Glutamatergic neuron (in vitro differentiated cells): Measurements from ENCODE around the gene CYP4F3. TPM values are rescaled to one million over a fixed set of nuclear protein-coding genes. Genes with fewer than 3 reads are reported as not detected.

ENCODE experiments used
- DNase-seq: peaks from one replicate; pipeline ENCODE4 v3.0.0; 2022
- H3K27ac Mint-ChIP-seq: one replicate; pipeline ENCODE4 v1.8.0; 2020; ENCODE audit warnings: mild to moderate bottlenecking, mixed read lengths, inconsistent platforms; ENCODE audit not compliant: unreplicated experiment
- H3K27me3 Mint-ChIP-seq: one replicate; pipeline ENCODE4 v1.8.0; 2020; ENCODE audit warnings: mild to moderate bottlenecking, moderate library complexity, mixed read lengths, inconsistent platforms; ENCODE audit not compliant: unreplicated experiment
- H3K36me3 Mint-ChIP-seq: one replicate; pipeline ENCODE4 v1.8.0; 2020; ENCODE audit warnings: mild to moderate bottlenecking, mixed read lengths, inconsistent platforms; ENCODE audit not compliant: unreplicated experiment
- H3K4me1 Mint-ChIP-seq: one replicate; pipeline ENCODE4 v1.8.0; 2020; ENCODE audit warnings: mild to moderate bottlenecking, low read depth, mixed read lengths, inconsistent platforms; ENCODE audit not compliant: unreplicated experiment
- H3K4me3 Mint-ChIP-seq: one replicate; pipeline ENCODE4 v1.8.0; 2020; ENCODE audit warnings: mild to moderate bottlenecking, mixed read lengths, inconsistent platforms; ENCODE audit not compliant: unreplicated experiment
- H3K9me3 Mint-ChIP-seq: one replicate; pipeline ENCODE4 v1.8.0; 2020; ENCODE audit warnings: mild to moderate bottlenecking, moderate library complexity, mixed read lengths, inconsistent platforms; ENCODE audit not compliant: unreplicated experiment
- total RNA-seq: library from RNA; stranded (reverse); fragmentation: NEBNext Ultra II Directional; extraction: Animal tissue kit (Norgen Biotek cat#: 25700); gene quantifications from one replicate; pipeline ENCODE4 v1.2.1, GENCODE V29; 2021; ENCODE audit not compliant: unreplicated experiment
- TF ChIP-seq, protein P1 (sequence below): fragments of 200-600 bp; sonication (generic); IDR thresholded peaks from one replicate; pipeline ENCODE4 v1.5.0; 2021; ENCODE audit not compliant: partially characterized antibody, unreplicated experiment

The CYP4F3 gene
- total RNA-seq, 1 donor from 2014 or later = not detected

DNA sequence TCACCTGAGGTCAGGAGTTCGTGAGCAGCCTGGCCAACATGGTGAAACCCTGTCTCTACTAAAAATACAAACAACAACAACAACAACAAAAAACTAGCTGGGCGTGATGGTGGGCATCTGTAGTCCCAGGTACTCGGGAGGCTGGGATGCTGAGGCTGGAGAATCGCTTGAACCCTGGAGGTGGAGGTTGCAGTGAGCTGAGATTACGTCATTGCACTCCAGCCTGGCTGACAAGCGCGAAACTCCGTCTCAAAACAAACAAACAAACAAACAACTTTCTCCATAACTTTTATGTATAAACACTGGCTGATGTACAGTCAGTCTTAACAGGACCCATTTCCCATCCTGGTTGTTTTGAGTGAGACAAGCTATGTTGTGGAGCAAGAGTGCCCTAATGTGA is 31.4 kb upstream of the CYP4F3 start:
- no peak overlapping the region for H3K27ac Mint-ChIP-seq
- H3K4me1 Mint-ChIP-seq = no peaks in the 10 kb centered on the region
- no peaks in the 10 kb centered on the region for H3K36me3 Mint-ChIP-seq
- TF ChIP-seq, protein P1, sequence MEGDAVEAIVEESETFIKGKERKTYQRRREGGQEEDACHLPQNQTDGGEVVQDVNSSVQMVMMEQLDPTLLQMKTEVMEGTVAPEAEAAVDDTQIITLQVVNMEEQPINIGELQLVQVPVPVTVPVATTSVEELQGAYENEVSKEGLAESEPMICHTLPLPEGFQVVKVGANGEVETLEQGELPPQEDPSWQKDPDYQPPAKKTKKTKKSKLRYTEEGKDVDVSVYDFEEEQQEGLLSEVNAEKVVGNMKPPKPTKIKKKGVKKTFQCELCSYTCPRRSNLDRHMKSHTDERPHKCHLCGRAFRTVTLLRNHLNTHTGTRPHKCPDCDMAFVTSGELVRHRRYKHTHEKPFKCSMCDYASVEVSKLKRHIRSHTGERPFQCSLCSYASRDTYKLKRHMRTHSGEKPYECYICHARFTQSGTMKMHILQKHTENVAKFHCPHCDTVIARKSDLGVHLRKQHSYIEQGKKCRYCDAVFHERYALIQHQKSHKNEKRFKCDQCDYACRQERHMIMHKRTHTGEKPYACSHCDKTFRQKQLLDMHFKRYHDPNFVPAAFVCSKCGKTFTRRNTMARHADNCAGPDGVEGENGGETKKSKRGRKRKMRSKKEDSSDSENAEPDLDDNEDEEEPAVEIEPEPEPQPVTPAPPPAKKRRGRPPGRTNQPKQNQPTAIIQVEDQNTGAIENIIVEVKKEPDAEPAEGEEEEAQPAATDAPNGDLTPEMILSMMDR = no peak
- peaks cover 2% of the 10 kb centered on the region for H3K27me3 Mint-ChIP-seq
- DNase-seq = no peak
- peaks cover 7% of the 10 kb centered on the region for H3K9me3 Mint-ChIP-seq
- no peak overlapping the region for H3K4me3 Mint-ChIP-seq

DNA sequence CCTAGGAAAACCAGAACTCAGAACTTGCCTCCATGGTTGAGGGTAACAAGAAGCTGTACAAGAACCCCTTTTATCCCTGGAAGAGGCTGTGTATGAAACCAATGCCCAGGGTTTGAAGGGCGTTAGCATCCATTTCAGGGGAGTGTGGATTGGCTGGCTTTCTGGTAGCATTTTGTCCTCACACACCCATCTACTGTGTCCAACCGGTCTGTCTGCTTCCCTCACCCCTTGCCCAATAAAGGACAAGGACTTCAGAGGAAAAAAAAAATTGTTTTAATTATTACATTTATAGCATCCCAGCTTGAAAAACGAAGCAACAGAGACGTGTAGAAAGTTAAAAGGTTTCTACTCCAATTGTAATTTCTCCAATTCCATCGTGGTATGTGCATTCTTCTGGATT is 28.4 kb upstream of the CYP4F3 start:
- Mint-ChIP-seq H3K9me3 (peaks cover 12% of the 10 kb centered on the region), H3K36me3 (peaks cover 6% of the 10 kb centered on the region)

DNA sequence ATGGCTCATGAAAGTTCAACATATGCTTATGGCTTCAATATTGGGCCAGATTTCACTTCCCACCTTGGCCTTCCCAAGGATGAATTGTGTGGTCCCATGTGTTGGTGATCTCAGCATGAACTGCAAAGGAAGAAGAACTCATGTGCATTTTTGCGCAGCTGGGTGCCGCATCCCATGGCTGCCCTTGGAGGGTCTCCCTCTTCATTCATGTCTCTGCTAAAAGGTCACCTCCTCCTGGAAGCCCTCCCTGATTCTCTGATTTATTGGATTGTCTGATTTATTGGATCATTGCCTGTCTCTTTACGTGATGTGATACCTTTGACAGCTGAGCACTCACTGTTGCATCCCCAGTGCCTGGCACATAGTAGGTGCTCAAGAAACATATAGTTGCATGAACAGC is 27.4 kb upstream of the CYP4F3 start:
- no peak for DNase-seq
- Mint-ChIP-seq H3K27me3 (peaks cover 2% of the 10 kb centered on the region), H3K27ac (no peak overlapping the region), H3K36me3 (peaks cover 6% of the 10 kb centered on the region), H3K9me3 (peaks cover 12% of the 10 kb centered on the region), H3K4me3 (no peak overlapping the region), H3K4me1 (no peaks in the 10 kb centered on the region)
- TF ChIP-seq, protein P1 = no peak

More for the DNA sequence above, 28.4 kb upstream of the CYP4F3 start:
- H3K4me3 Mint-ChIP-seq = no peak overlapping the region
- no peak overlapping the region for H3K27ac Mint-ChIP-seq
- H3K27me3 Mint-ChIP-seq = peaks cover 2% of the 10 kb centered on the region
- no peak for DNase-seq
- TF ChIP-seq, protein P1 = no peak
- H3K4me1 Mint-ChIP-seq = no peaks in the 10 kb centered on the region

DNA sequence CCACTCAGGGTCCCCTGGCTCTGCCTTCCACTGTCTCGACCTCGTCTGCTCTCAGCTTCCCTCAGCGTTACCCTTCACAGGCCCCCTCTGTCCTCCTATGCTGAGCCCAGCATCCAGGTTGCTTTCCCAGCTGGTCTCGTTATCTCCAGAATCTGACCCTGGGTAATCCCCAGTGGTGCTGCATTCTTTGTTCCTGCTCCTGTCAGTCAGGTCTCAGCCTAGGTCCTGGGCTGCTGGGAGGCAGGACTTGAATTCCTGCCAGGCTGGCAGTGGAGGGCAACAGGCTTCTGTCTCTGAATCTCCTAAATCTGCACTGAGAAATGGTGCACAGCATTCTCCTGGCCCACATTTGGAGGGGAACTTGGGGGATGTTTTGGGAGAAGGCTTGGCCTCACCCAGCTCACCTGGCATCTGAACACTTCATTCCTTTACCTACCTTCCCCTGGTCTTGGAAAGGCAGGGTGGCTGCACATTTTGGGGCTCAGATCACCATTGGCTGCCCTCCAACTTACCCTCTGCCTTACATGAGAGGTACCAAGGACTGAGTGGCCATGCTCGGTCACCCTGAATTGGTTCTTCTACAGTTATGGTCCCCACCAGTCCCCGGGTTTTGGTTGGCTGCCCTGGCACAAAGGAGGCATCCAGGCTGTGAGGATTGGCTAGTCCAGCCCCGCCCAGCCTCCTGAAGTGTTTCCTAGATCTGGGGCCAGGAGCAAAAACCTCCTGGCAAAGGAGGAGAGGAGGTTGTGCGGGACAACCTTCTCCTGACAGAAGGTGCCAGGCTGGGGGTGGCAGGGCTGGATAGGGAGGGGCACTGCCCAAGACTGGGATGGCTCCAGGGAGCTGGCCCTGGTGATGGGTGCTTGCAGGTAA is 26.0 kb upstream of the CYP4F3 start, which contains the start of gene CYP4F8:
Gene CYP4F8, plus strand, starts transcription at position 712 of the 873 bp plus-strand sequence. CDS start 399 bp downstream, outside the sequence.
- no peak for DNase-seq
- Mint-ChIP-seq H3K4me3 (no peak within 1 kb of the TSS), H3K27me3 (peaks cover 2% of the 10 kb centered on the region), H3K4me1 (no peaks in the 10 kb centered on the region), H3K27ac (no peak within 1 kb of the TSS), H3K36me3 (peaks cover 6% of the 10 kb centered on the region), H3K9me3 (peaks cover 8% of the 10 kb centered on the region)
- TF ChIP-seq, protein P1 = no peak

DNA sequence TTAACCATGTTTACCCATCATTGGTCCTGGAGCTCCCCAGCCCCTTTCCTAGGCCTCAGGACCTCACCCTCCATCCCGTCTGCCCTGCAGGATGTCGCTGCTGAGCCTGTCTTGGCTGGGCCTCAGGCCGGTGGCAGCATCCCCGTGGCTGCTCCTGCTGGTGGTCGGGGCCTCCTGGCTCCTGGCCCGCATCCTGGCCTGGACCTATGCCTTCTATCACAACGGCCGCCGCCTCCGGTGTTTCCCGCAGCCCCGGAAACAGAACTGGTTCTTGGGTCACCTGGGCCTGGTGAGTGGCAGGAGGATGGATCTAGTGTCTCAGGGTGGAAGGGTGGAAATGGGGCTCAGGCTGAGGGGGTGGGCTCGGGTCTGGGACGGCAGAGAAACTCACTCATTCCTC is 25.2 kb upstream of the CYP4F3 start:
- H3K9me3 Mint-ChIP-seq = peaks cover 8% of the 10 kb centered on the region
- TF ChIP-seq, protein P1 = no peak

More for the DNA sequence above, 25.2 kb upstream of the CYP4F3 start:
- H3K27ac Mint-ChIP-seq = no peak overlapping the region
- H3K36me3 Mint-ChIP-seq = peaks cover 6% of the 10 kb centered on the region
- DNase-seq = no peak
- H3K4me1 Mint-ChIP-seq = no peaks in the 10 kb centered on the region
- peaks cover 2% of the 10 kb centered on the region for H3K27me3 Mint-ChIP-seq
- H3K4me3 Mint-ChIP-seq = no peak overlapping the region
